ENCODE data around the gene GOLGA6D. TPM values are rescaled to one million over a fixed set of nuclear protein-coding genes. Genes with fewer than 3 reads are reported as not detected.

GOLGA6D gene
- total and polyA plus RNA-seq, 2 of the 8 experiments (the other 6 are each of a cell fraction or from before 2014, with no cell fraction given): 0.27 to 0.69 TPM

DNA sequence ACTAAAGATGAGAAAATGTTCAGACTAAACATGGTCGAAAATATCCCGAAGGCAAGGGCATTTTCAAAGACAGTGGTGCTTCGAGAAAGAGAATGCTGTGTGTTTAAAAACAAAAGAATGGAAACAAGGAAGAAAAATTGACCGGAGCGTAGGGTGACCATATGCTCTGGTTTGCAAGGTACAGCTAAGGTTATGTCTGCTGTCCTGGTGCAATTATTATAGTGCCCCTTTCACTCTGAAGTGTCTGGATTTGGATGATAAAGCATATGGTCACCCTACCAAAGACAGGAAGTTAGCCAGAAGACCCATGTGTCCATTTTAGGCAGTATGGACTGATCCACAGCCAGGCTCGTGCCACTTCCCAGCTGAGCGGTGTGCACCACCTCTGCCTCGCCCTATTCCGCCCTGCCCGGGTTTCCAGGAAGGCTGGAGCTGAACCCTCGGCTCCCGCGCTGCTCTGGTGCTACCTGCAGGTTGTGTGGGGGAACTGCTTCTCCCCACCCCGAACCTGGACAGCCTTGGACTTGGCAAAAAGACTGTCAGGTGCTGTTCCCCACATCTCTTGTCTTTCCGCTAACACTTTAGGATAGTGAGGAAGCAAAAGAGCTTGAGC, 25.2 kb downstream of the GOLGA6D start:
- H3K56ac ChIP-seq (replicated peaks; ENCODE audit: insufficient read length, low read depth, low read length): no peak overlapping the region
- H3K23me2 ChIP-seq (ENCODE audit: low read depth, low read length): no peaks in the 10 kb centered on the region
- DNase-seq (ENCODE audit: low read depth in 1 of 2, low spot score in 2 of 2) (peak; percentile 60 to 88), FAIRE-seq (peak; percentile 50)
- H4K5ac ChIP-seq (ENCODE audit: insufficient read length, low read depth, low read length): no peak overlapping the region
- TF ChIP-seq TEAD4 (IDR thresholded peaks at IDR 0.05; ENCODE audit: low read depth, low read length): no peak
- no peak for TF ChIP-seq SRF (IDR thresholded peaks at IDR 0.05; ENCODE audit: low read depth, low read length)
- no peak for TF ChIP-seq RBBP5 (IDR thresholded peaks at IDR 0.05; ENCODE audit: borderline replicate concordance, low read depth, low read length)
- peak; percentile 94 to 95 (median 95) for TF ChIP-seq CTCF (IDR thresholded peaks at IDR 0.05; ENCODE audit: control extremely low read depth in 1 of 3, insufficient read depth in 1 of 3, low read depth in 1 of 3, low read length in 3 of 3)
- TF ChIP-seq BACH1 (IDR thresholded peaks at IDR 0.05; ENCODE audit: low read length): no peak
- peak; percentile 98 to 99 for TF ChIP-seq RAD21 (IDR thresholded peaks at IDR 0.05 in 1 of 2, conservative IDR thresholded peaks at IDR 0.05 in 1 of 2; ENCODE audit: low read depth in 2 of 2, low read length in 2 of 2)
- no peak for TF ChIP-seq CHD1 (IDR thresholded peaks at IDR 0.05; ENCODE audit: low read depth, low read length)
- TF ChIP-seq NRF1 (IDR thresholded peaks at IDR 0.05; ENCODE audit: low read depth, low read length): no peak
- TF ChIP-seq SP1 (IDR thresholded peaks at IDR 0.05; ENCODE audit: low read depth, low read length): no peak
- no peak overlapping the region for H3K9ac ChIP-seq (replicated peaks in 1 of 4; ENCODE audit: extremely low read depth in 1 of 4, low read depth in 3 of 4, low read length in 3 of 4)
- peak overlapping the region; percentile 86 for H2AFZ ChIP-seq (ENCODE audit: low read length)
- H3K9me3 ChIP-seq (ENCODE audit: insufficient read depth in 2 of 2, low read depth in 1 of 2, low read length in 1 of 2): no peaks in the 10 kb centered on the region
- 42% methylated on average over 15 of the region's 15 CpGs; no CpG with 5 or more reads in 1 of the 2 experiments for WGBS, 2 experiments (ENCODE audit: extremely low coverage in 1 of 2, insufficient coverage in 1 of 2, insufficient read length in 1 of 2, insufficient replicate concordance in 2 of 2, low coverage in 1 of 2, low lambda C conversion rate in 2 of 2, missing lambda C conversion rate in 1 of 2)
- no peak overlapping the region for H3K4me2 ChIP-seq (ENCODE audit: insufficient read depth in 1 of 2, low read depth in 2 of 2, low read length in 2 of 2)
- no peak overlapping the region for H2BK120ac ChIP-seq (replicated peaks; ENCODE audit: low read depth, low read length)
- H4K20me1 ChIP-seq (replicated peaks in 1 of 2; ENCODE audit: control insufficient read depth in 1 of 2, insufficient read depth in 2 of 2, low read length in 2 of 2): no peaks in the 10 kb centered on the region
- H3K27ac ChIP-seq (ENCODE audit: low read depth, low read length): no peak overlapping the region
- H3K23ac ChIP-seq (ENCODE audit: insufficient read length): no peak overlapping the region
- H3K14ac ChIP-seq (ENCODE audit: insufficient read length): no peak overlapping the region
- no peaks in the 10 kb centered on the region for H3K4me1 ChIP-seq (replicated peaks in 1 of 4; ENCODE audit: control insufficient read depth in 3 of 4, insufficient read depth in 4 of 4, low read length in 3 of 4)
- H2AK5ac ChIP-seq (ENCODE audit: low read depth, low read length): no peak overlapping the region
- no peaks in the 10 kb centered on the region for H3K27me3 ChIP-seq (replicated peaks in 1 of 4; ENCODE audit: control insufficient read depth in 3 of 4, extremely low read depth in 1 of 4, insufficient read depth in 3 of 4, low read length in 3 of 4)
- H3K79me2 ChIP-seq (ENCODE audit: control insufficient read depth in 1 of 2, insufficient read depth in 2 of 2, low read length in 2 of 2): no peaks in the 10 kb centered on the region
- H2BK15ac ChIP-seq (ENCODE audit: low read length): peak overlapping the region; percentile 34; the same call in 1 of the 2 replicates
- H2BK5ac ChIP-seq (ENCODE audit: low read depth, low read length): no peak overlapping the region
- ChIA-PET POLR2A (ENCODE audit: partially characterized antibody) (interaction anchor here (0.6 to 1.4 kb wide), 5 partner anchors 102 to 329 kb away, joined by 3 to 4 read pairs (median 3); no protein-coding TSS in a partner anchor), CTCF (ENCODE audit: partially characterized antibody) (interaction anchor here (0.6 to 3.4 kb wide), 42 partner anchors 8 to 545 kb away, joined by 3 to 35 read pairs (median 4); partner anchors contain the start of gene NEIL1)
- no peak overlapping the region for H2BK20ac ChIP-seq (ENCODE audit: low read length)
- no peaks in the 10 kb centered on the region for H3K79me1 ChIP-seq (ENCODE audit: low read depth, low read length)
- no peak overlapping the region for H2BK12ac ChIP-seq (ENCODE audit: low read depth, low read length)
- no peaks in the 10 kb centered on the region for H3K36me3 ChIP-seq (ENCODE audit: control insufficient read depth in 2 of 4, insufficient read depth in 4 of 4, low read length in 3 of 4)
- H3K4ac ChIP-seq (replicated peaks; ENCODE audit: insufficient read length, low read depth, low read length): no peak overlapping the region
- H3K4me3 ChIP-seq (ENCODE audit: extremely low read depth in 1 of 4, insufficient read depth in 2 of 4, low read depth in 3 of 4, low read length in 4 of 4): no peak overlapping the region
- H4K91ac ChIP-seq (replicated peaks; ENCODE audit: insufficient read length, low read length): no peak overlapping the region
- H4K8ac ChIP-seq (ENCODE audit: extremely low read depth, insufficient read depth, low read length): no peak overlapping the region
- H3K18ac ChIP-seq (ENCODE audit: extremely low read depth, low read length): no peak overlapping the region

Data from H1 (cell line).